HT-29 (cell line): ENCODE data around the gene DCP1A. TPM values are rescaled to one million over a fixed set of nuclear protein-coding genes. Genes with fewer than 3 reads are reported as not detected.
"Not testable (repeated sequence)": the region's sequence is repeated elsewhere in the genome, so short reads cannot be mapped to it uniquely, and the experiment has no call there.

ENCODE experiments used
- DNase-seq: peaks from one replicate; pipeline ENCODE4 v3.0.0-alpha.2; 2015; ENCODE audit warnings: low spot score
- total RNA-seq: library from RNA; depleted of rRNA; stranded (reverse); fragments of >200 nt; shearing (Covaris generic); gene quantifications from 2 replicates; pipeline ENCODE4 v1.2.3, GENCODE V29; 2014

Gene DCP1A
- total RNA-seq, 1 experiment from 2014 or later, result 7.3 TPM

DNA sequence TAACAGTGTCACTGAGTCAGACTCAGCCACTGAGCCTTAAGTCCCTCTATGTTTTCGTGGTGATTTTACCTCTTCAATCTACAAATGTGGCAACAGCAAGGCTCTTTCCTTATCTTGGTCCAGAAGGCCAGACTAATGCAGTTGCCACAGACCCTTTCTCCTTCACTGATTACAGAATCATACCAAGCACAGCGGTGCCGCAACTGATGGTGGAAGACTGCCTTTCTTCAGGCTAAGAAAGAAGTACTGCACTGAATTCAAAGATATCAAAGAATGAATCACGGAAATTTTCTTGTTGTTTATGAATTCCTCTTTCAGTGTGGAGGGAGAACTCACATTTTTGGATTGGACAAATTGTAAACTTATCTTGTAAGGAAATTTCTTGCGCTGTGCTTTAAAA lies 18.6 kb downstream of the DCP1A start:
- no peak for DNase-seq

GRCh38 chr3:53327986-53328385 lies 19.4 kb downstream of the DCP1A start:
- not testable (repeated sequence) for DNase-seq

- DNase-seq, result no peak
Measured at GRCh38 chr3:53324105-53324504, 23.2 kb downstream of the DCP1A start.

GRCh38 chr3:53320697-53321096 lies 26.6 kb downstream of the DCP1A start:
- no peak for DNase-seq

DNA sequence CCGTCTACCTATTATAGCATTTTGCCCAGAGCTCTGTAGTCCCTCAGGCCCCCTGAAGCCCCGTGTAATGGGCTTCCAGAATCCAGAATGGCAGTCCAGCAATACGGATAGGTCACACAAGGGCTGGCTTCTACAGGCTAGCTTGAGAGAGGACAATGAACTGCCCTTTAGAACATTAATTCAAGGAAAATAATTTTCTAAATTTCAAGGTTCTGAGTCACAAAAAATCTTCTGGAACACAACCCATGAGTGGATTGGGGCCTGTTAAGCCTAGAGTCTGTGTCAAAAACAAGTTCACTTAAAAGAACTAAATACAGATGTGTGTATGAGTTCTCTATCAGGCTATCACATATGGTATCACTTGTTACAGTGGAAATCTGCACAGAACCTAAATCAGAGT lies 28.8 kb downstream of the DCP1A start:
- no peak for DNase-seq

- DNase-seq, result no peak
Measured at GRCh38 chr3:53312832-53313231, 34.5 kb downstream of the DCP1A start.

DNA sequence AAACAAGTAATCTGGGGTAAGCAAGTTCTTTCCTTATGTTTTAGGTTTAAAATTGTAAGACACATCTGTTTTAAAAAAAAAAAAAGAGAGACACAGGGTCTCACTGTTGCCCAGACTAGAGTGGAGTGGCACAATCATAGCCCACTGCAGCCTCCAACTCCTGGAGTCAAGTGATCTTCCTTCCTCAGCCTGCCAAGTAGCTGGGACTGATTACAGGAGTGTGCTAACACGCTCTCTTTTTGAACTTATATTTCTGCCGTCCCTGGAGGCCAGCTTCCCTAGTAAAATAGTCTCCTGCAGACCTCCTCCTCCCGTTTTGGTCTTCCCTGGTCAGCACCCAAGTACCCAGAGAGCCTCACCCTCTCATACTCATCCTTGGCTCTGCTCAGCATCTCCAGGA lies 35.5 kb downstream of the DCP1A start:
- DNase-seq, result no peak

- no peak for DNase-seq
Measured at GRCh38 chr3:53303957-53304356, 43.4 kb downstream of the DCP1A start.

GRCh38 chr3:53303549-53303948 lies 43.8 kb downstream of the DCP1A start:
- no peak for DNase-seq

- no peak for DNase-seq
Measured at GRCh38 chr3:53300826-53301225, 46.5 kb downstream of the DCP1A start.

DNA sequence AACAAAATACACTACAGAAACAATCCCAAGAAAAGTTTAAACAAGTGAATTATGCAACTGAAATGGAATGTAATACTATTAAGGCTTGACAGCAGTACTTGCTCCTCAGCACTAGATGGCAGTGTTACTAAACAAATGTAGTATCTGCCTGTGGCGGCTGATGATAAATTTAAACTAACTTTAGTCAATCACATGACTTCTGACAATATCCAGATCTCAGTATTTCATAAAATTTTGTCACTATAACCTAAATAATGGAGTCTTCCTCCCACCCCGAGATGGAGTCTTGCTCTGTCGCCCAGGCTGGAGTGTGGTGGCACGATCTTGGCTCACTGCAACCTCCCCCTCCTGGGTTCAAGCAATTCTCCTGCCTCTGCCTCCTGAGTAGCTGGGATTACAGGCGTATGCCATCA lies 47.7 kb downstream of the DCP1A start:
- DNase-seq, result peak; percentile 42

DNA sequence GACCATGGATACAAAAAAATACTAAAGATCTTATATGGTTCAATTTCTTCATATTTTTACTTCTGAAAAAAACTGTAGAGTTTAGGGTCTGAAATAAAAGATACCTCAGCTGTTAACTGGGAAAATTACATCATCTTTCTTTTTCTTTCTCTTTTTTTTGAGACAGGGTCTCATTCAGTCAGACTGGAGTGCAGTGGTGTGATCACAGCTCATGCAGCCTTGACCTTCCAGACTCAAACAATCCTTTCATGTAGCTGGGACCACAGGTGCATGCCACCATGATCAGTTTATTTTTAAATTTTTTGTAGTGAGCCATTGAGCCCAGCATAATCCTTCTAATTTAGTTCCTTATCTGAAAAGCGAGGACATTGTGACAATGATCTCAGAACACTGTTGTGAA lies 51.9 kb downstream of the DCP1A start:
- no peak for DNase-seq

DNA sequence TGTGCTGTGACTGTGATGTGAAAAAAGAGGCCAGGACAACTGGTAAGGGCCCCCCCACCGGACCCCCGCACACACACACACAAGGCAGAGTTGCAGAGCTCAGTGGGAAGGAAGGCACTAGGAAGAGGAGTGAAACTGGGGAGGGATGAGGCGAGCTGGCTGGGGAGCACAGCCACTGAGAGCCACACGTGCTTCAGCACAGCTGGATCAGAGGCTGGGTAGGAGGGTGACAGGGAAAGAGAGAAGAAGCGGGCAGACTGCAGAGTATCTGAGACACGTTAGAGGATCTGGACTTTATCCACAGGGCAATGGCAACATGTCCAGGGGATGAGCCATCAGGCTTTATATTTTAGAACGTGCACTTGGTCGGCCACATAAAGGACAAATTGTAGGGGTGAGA lies 53.5 kb downstream of the DCP1A start:
- no peak for DNase-seq

DNA sequence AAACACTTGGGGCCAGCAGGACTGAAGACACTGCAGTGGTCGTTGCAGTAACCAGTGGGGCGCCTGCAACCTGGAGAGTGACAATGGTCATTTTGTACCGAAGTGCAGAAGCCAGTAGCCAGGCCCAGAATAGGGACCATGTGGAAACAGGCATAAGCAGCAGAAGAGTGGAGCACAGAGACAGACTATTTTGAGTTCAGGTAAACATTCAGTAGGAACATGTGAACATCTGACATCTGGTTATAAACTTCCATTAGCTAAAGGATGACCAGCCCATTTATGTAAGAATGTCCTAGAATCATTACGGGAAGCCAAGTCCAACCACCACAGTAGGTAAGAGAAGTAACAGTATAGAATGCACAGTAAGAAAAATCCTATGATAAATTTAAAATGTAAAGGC lies 59.1 kb downstream of the DCP1A start:
- DNase-seq, result no peak

DNA sequence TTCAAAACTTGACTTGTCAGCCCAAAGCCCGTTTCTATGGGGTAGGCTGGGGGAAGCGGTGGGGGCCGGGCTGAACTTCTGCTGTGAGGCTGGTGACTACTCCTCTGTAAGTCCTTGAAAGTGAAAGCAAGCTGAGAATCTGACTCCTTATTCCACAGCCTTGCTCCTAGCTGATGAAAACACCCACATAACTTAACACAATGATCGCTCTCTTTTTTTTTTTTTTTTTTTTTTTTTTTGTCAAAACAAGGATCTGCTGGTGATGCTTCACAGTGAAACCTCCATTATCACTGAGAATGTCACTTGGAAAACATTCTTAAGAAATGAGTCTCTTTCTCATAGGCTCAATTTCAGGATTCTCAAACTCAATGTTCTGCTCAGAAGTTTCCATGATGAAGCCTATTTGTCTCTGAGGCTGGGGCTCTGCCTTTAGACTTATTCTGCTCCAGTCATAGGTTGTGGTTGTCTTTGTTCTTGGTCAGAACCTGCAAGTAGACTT lies 60.2 kb downstream of the DCP1A start:
- DNase-seq, result no peak

DNA sequence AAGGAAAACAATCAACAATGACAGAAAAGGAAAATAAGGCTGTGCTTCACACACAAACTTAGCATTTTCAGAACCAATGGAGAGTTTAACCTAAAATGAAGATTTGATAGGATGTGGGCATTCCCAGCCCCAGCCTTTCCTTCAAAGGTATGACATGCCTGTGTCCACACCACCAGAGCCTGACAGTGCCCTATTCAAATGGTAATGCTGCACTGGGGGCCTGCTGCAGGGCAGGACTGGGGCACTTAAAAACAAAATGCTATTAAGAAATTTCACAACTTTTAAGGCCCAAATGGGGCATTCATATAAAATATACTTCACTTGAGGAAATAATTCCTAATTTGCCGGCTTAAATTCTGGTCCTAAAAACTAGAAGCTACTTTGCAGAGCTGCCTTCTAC lies 60.6 kb downstream of the DCP1A start:
- DNase-seq, result no peak

DNA sequence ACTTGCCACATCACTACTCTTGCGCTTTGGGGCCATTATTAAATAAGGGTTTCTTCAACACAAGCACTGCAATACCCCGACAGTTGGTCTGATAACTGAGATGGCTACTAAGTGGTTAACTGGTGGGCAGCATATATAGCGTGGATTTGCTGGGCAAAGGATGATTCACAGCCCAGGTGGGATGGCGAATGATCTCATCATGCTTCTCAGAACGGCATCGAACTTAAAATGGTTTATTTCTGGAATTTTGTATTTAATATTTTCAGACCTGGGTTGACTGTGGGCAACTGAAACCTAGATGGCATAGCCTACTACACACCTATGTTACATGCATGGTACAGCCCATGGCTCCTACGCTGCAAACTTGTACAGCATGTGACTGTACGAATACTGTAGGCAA lies 64.8 kb downstream of the DCP1A start:
- DNase-seq, result no peak

DNA sequence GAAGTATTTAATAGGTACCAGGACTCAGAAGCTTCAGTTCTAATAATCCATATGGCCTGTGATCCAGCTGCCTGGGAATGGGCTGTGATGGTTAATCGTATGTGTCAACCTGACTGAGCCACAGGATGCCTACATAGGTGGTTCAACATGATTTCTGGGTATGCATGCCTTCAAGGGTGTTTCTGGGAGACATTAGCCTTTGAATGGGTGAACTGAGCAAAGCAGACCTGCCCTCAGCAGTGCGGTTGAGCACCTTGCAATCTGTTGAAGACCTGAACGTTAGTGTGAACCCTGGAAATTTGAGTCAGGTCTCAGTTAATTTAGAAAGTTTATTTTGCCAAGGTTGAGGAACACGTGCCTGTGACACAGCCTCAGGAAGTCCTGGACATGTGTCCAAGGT lies 68.7 kb downstream of the DCP1A start:
- DNase-seq, result no peak

- no peak for DNase-seq
Measured at GRCh38 chr3:53274938-53275605, 72.3 kb downstream of the DCP1A start.

- no peak for DNase-seq
Measured at GRCh38 chr3:53273146-53273670, 74.1 kb downstream of the DCP1A start.

- peak; percentile 95 for DNase-seq
Measured at GRCh38 chr3:53269888-53270880, 77.2 kb downstream of the DCP1A start.

DNA sequence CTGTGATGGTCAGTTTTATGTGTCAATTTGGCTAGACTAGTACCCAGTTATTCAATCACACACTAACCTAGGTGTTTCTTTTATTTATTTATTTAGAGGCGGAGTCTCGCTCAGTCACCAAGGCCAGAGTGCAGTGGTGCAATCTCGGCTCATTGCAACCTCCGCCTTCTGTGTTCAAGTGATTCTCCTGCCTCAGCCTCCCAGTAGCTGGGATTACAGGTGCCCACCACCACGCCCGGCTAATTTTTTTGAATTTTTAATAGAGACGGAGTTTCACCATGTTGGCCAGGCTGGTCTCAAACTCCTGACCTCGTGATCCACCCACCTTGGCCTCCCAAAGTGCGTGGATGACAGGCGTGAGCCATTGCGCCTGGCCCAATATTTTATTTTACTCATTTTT lies 78.2 kb downstream of the DCP1A start:
- DNase-seq, result not testable (repeated sequence)
